AG08395 (cell line): Measurements from ENCODE around the gene ANKRD18B.
"Not testable (repeated sequence)": the region's sequence is repeated elsewhere in the genome, so short reads cannot be mapped to it uniquely, and the experiment has no call there.

Source experiments
- DNase-seq: peaks from one replicate; pipeline ENCODE4 v3.0.0; 2012; ENCODE audit warnings: mixed read lengths, low spot score

Gene ANKRD18B

GRCh38 chr9:33535541-33535940 is 11.5 kb downstream of the ANKRD18B start:
- no peak for DNase-seq

GRCh38 chr9:33543463-33543862 is 19.4 kb downstream of the ANKRD18B start:
- DNase-seq = not testable (repeated sequence)

GRCh38 chr9:33545715-33546114 is 21.7 kb downstream of the ANKRD18B start:
- not testable (repeated sequence) for DNase-seq

- DNase-seq = not testable (repeated sequence)
Observed at GRCh38 chr9:33548816-33549215, 24.8 kb downstream of the ANKRD18B start.

GRCh38 chr9:33549418-33549817 is 25.4 kb downstream of the ANKRD18B start:
- not testable (repeated sequence) for DNase-seq

- not testable (repeated sequence) for DNase-seq
Observed at GRCh38 chr9:33551183-33551582, 27.1 kb downstream of the ANKRD18B start.

GRCh38 chr9:33552315-33552725 is 28.3 kb downstream of the ANKRD18B start:
- not testable (repeated sequence) for DNase-seq

- not testable (repeated sequence) for DNase-seq
Observed at GRCh38 chr9:33560217-33560616, 36.2 kb downstream of the ANKRD18B start.

- DNase-seq = not testable (repeated sequence)
Observed at GRCh38 chr9:33562196-33562595, 38.1 kb downstream of the ANKRD18B start.

- not testable (repeated sequence) for DNase-seq
Observed at GRCh38 chr9:33567776-33568175, 43.7 kb downstream of the ANKRD18B start.

GRCh38 chr9:33577786-33578185 is 53.7 kb downstream of the ANKRD18B start:
- not testable (repeated sequence) for DNase-seq

GRCh38 chr9:33579996-33580395 is 55.9 kb downstream of the ANKRD18B start:
- not testable (repeated sequence) for DNase-seq

- DNase-seq = not testable (repeated sequence)
Observed at GRCh38 chr9:33582686-33583085, 58.6 kb downstream of the ANKRD18B start.

- not testable (repeated sequence) for DNase-seq
Observed at GRCh38 chr9:33586128-33586527, 62.1 kb downstream of the ANKRD18B start.

GRCh38 chr9:33587799-33588198 is 63.7 kb downstream of the ANKRD18B start:
- DNase-seq = not testable (repeated sequence)

GRCh38 chr9:33588876-33589275 is 64.8 kb downstream of the ANKRD18B start:
- not testable (repeated sequence) for DNase-seq

GRCh38 chr9:33590857-33591256 is 66.8 kb downstream of the ANKRD18B start:
- DNase-seq = not testable (repeated sequence)

- not testable (repeated sequence) for DNase-seq
Observed at GRCh38 chr9:33596974-33597373, 72.9 kb downstream of the ANKRD18B start.

- DNase-seq = not testable (repeated sequence)
Observed at GRCh38 chr9:33597386-33597785, 73.3 kb downstream of the ANKRD18B start.

GRCh38 chr9:33598796-33599379 is 74.8 kb downstream of the ANKRD18B start:
- DNase-seq = not testable (repeated sequence)

- DNase-seq = not testable (repeated sequence)
Observed at GRCh38 chr9:33600911-33601310, 76.9 kb downstream of the ANKRD18B start.

GRCh38 chr9:33604249-33604648 is 80.2 kb downstream of the ANKRD18B start:
- peak; percentile 14 for DNase-seq

- DNase-seq = not testable (repeated sequence)
Observed at GRCh38 chr9:33604936-33605335, 80.9 kb downstream of the ANKRD18B start.

GRCh38 chr9:33611358-33611757 is 87.3 kb downstream of the ANKRD18B start:
- DNase-seq = no peak
